Smooth muscle cell (in vitro differentiated cells): ENCODE results near the gene OPA1. TPM values are rescaled to one million over a fixed set of nuclear protein-coding genes. Genes with fewer than 3 reads are reported as not detected.

ENCODE experiments used
- DNase-seq: peaks from one replicate; lab custom pipeline; 2025; ENCODE audit not compliant: unreplicated experiment; lab: John Stamatoyannopoulos, UW
- H2AFZ ChIP-seq: fragments of 200-600 bp; sonication (generic); 2 replicates; pipeline ENCODE4 v1.6.0; 2016; ENCODE audit warnings: antibody characterized with exemption, low read depth, mild to moderate bottlenecking
- H3F3A ChIP-seq: fragments of 200-600 bp; sonication (generic); 2 replicates; pipeline ENCODE4 v1.6.0; 2017; ENCODE audit warnings: antibody characterized with exemption, low read depth
- H3K27ac ChIP-seq: fragments of 200-600 bp; sonication (generic); 2 replicates; pipeline ENCODE4 v1.5.1; 2016; ENCODE audit warnings: low read depth, mild to moderate bottlenecking
- H3K27me3 ChIP-seq: fragments of 200-600 bp; sonication (generic); 2 replicates; pipeline ENCODE4 v1.6.1; 2016; ENCODE audit warnings: low read depth, mild to moderate bottlenecking
- H3K36me3 ChIP-seq: fragments of 200-600 bp; sonication (generic); 2 replicates; pipeline ENCODE4 v1.5.1; 2016; ENCODE audit warnings: low read depth
- H3K4me1 ChIP-seq: fragments of 200-600 bp; sonication (generic); 2 replicates; pipeline ENCODE4 v1.5.1; 2016; ENCODE audit warnings: low read depth
- H3K4me2 ChIP-seq: fragments of 200-600 bp; sonication (generic); 2 replicates; pipeline ENCODE4 v1.6.0; 2016; ENCODE audit warnings: mild to moderate bottlenecking
- H3K4me3 ChIP-seq: fragments of 200-600 bp; sonication (generic); 2 replicates; pipeline ENCODE4 v1.5.1; 2016; ENCODE audit warnings: mild to moderate bottlenecking
- H3K79me2 ChIP-seq: fragments of 200-600 bp; sonication (generic); 2 replicates; pipeline ENCODE4 v1.6.0; 2016; ENCODE audit warnings: low read depth, mild to moderate bottlenecking
- H3K9ac ChIP-seq: fragments of 200-600 bp; sonication (generic); 2 replicates; pipeline ENCODE4 v1.6.0; 2016; ENCODE audit warnings: low read depth
- H3K9me3 ChIP-seq: fragments of 200-600 bp; sonication (generic); replicated peaks from 2 replicates; pipeline ENCODE4 v1.5.1; 2016; ENCODE audit warnings: low read depth
- H4K20me1 ChIP-seq: fragments of 200-600 bp; sonication (generic); 2 replicates; pipeline ENCODE4 v1.6.0; 2016; ENCODE audit warnings: low read depth
- WGBS: methylation state at CpG from one replicate; pipeline ENCODE4 v1.1.7; 2016; ENCODE audit warnings: low lambda C conversion rate; 5-methylcytosine and 5-hydroxymethylcytosine counted together
- polyA plus RNA-seq: library from polyadenylated mRNA; unstranded; fragments of >200 nt; fragmentation: Nextera tagmentation; extraction: Ambion mirVana; gene quantifications from 2 replicates; pipeline ENCODE4 v1.2.1, GENCODE V29; 2016
- total RNA-seq: library from RNA; depleted of rRNA; stranded (reverse); fragments of >200 nt; gene quantifications from 2 replicates; pipeline ENCODE4 v1.2.3, GENCODE V29; 2014
- TF ChIP-seq, protein P1 (sequence below): fragments of 200-600 bp; sonication (generic); IDR thresholded peaks from 2 replicates; pipeline ENCODE4 v1.5.1; 2017; ENCODE audit warnings: borderline replicate concordance, mild to moderate bottlenecking, antibody characterized with exemption; ENCODE audit not compliant: insufficient read depth, poor library complexity, severe bottlenecking

OPA1 gene
- total and polyA plus RNA-seq, 2 experiments from 2014 or later, result 23.8 to 56.0 TPM

DNA sequence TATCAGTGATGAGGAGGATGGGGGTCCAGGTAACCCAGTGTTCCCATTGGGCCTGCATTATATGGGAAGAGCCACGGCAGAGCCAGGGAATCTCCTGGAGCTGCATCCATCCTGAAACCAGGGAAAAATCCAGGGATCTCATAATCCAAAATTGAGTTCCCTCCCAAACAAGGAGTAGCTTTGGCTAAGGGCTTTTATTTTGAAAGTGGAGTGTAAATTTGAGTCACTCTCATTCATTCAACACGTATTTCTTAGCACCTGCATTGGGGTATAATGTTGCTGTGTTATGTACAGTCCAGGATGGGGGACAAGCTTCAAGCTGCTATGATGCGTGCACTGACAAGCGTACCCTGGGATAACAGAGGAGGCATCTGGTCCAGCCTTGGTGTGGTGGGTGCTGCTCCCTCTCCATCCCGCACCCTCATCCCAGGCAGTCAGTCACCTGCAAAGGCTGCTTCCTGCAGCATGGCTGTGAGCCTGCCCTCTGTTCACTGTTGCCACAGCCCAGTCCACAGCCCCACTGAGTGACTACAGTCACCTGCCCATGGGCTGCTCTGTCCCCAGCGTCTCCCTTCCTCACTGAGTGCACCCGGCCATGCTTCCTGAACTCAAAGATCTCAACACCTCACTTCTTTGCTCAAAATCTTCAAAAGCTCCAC lies 135.6 kb downstream of the OPA1 start:
- Histone ChIP-seq H3K79me2 (no peaks in the 10 kb centered on the region), H3K4me2 (no peak overlapping the region), H3F3A (no peaks in the 10 kb centered on the region), H3K9me3 (no peaks in the 10 kb centered on the region), H2AFZ (no peak overlapping the region), H3K9ac (no peak overlapping the region), H3K4me1 (peaks cover 12% of the 10 kb centered on the region), H3K4me3 (no peak overlapping the region), H4K20me1 (no peaks in the 10 kb centered on the region), H3K27ac (no peak overlapping the region), H3K27me3 (no peaks in the 10 kb centered on the region), H3K36me3 (no peaks in the 10 kb centered on the region)
- TF ChIP-seq, protein P1, sequence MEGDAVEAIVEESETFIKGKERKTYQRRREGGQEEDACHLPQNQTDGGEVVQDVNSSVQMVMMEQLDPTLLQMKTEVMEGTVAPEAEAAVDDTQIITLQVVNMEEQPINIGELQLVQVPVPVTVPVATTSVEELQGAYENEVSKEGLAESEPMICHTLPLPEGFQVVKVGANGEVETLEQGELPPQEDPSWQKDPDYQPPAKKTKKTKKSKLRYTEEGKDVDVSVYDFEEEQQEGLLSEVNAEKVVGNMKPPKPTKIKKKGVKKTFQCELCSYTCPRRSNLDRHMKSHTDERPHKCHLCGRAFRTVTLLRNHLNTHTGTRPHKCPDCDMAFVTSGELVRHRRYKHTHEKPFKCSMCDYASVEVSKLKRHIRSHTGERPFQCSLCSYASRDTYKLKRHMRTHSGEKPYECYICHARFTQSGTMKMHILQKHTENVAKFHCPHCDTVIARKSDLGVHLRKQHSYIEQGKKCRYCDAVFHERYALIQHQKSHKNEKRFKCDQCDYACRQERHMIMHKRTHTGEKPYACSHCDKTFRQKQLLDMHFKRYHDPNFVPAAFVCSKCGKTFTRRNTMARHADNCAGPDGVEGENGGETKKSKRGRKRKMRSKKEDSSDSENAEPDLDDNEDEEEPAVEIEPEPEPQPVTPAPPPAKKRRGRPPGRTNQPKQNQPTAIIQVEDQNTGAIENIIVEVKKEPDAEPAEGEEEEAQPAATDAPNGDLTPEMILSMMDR, result no peak
- 93% methylated on average over 7 of the region's 7 CpGs for WGBS
- DNase-seq, result no peak

DNA sequence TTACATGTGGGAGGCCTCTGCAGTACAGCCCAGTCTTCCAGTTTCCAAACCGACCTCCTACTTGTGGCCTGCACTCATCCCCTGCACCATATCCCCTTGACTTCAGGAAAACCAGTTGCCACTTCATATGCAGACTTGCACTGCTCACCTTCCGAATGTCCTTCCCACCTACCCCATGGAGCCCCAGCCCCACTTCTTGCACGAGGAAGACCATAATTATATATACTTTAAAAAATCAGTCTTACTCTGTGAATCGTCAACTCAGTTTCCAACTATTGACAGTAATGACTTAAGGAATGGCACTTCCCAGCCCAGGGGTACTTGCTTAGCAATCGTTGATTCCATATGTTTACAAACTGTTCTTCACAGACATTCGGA lies 136.1 kb downstream of the OPA1 start:
- Histone ChIP-seq H3K79me2 (no peaks in the 10 kb centered on the region), H2AFZ (no peak overlapping the region), H3K27me3 (no peaks in the 10 kb centered on the region), H3K9me3 (no peaks in the 10 kb centered on the region), H3K4me2 (no peak overlapping the region), H3K4me1 (peaks cover 12% of the 10 kb centered on the region), H3K27ac (no peak overlapping the region), H3K4me3 (no peak overlapping the region), H3K36me3 (no peaks in the 10 kb centered on the region), H4K20me1 (no peaks in the 10 kb centered on the region), H3K9ac (no peak overlapping the region), H3F3A (no peaks in the 10 kb centered on the region)
- DNase-seq, result no peak
- WGBS, result 83% methylated on average over 6 of the region's 6 CpGs
- TF ChIP-seq, protein P1, result no peak

DNA sequence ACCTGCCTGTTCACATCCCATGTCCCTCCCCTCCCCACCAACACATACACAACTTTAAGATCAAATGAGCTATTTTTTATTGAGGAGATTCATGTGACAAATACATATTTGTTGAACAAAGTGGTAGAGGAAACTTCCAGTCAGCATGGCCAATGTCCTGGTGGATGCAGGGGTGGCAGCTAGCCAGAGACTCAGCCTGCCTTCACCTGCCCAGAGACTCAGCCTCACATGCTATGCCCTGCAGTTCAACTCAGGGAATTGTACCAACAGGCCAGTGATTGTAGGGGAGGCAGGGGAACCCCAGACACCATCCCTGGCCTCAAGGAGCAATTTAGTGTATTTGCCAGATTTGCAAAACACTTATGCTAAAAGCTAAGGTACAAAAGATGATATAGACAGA lies 136.6 kb downstream of the OPA1 start:
- H3K4me2 ChIP-seq, result no peak overlapping the region
- no peak overlapping the region for H3K4me3 ChIP-seq
- no peaks in the 10 kb centered on the region for H3K79me2 ChIP-seq
- no peaks in the 10 kb centered on the region for H3K9me3 ChIP-seq
- H3K9ac ChIP-seq, result no peak overlapping the region
- DNase-seq, result no peak
- no peaks in the 10 kb centered on the region for H4K20me1 ChIP-seq
- TF ChIP-seq, protein P1, result no peak
- H3K36me3 ChIP-seq, result no peaks in the 10 kb centered on the region
- H3F3A ChIP-seq, result no peaks in the 10 kb centered on the region
- no peak overlapping the region for H2AFZ ChIP-seq
- no peak overlapping the region for H3K27ac ChIP-seq
- H3K4me1 ChIP-seq, result peaks cover 12% of the 10 kb centered on the region
- H3K27me3 ChIP-seq, result no peaks in the 10 kb centered on the region

DNA sequence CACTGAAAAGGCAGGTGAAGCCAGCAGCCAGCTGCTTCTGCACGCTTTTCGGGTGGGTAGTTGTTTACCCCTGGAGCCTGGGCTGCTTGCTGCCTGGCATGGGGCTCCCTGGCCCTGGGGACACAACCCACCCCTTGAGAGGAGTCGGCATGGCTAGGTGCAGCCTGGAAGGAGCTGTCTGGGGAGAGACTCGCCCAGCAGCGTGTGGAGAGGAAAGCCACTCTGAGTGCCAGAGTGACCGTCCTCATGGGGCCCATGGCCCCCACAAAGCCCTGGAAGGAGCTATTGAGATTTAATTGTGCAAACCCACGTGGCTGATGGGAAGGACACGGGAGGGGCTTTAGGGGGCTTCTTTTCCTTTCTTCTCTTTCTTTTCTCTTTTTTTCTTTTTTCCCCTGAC lies 137.5 kb downstream of the OPA1 start:
- Histone ChIP-seq H3K9me3 (no peaks in the 10 kb centered on the region), H3K36me3 (no peaks in the 10 kb centered on the region), H3K9ac (no peak overlapping the region), H3K4me3 (no peak overlapping the region), H3K79me2 (no peaks in the 10 kb centered on the region), H3K4me1 (peaks cover 12% of the 10 kb centered on the region), H3F3A (no peaks in the 10 kb centered on the region), H4K20me1 (no peaks in the 10 kb centered on the region), H3K27me3 (no peaks in the 10 kb centered on the region), H3K27ac (no peak overlapping the region), H3K4me2 (no peak overlapping the region), H2AFZ (no peak overlapping the region)
- WGBS, result 91% methylated on average over 8 of the region's 8 CpGs
- DNase-seq, result no peak
- TF ChIP-seq, protein P1, result no peak
